ENCODE results near the gene TAF9.
A peak's percentile ranks its signal among the peaks of the same experiment; 100 is the strongest.
"Not testable (repeated sequence)": the region's sequence is repeated elsewhere in the genome, so short reads cannot be mapped to it uniquely, and the experiment has no call there.

The TAF9 gene

GRCh38 chr5:69335341-69335935 lies 33.9 kb downstream of the TAF9 start:
- no peak for TF ChIP-seq CTCF (IDR thresholded peaks at IDR 0.05; ENCODE audit: extremely low read depth, missing control alignments)
- no peak for DNase-seq (ENCODE audit: low spot score)

- peak; percentile 80 for DNase-seq (ENCODE audit: low spot score)
- TF ChIP-seq CTCF (IDR thresholded peaks at IDR 0.05; ENCODE audit: extremely low read depth, missing control alignments): peak; percentile 81
Measured at GRCh38 chr5:69334793-69335268, 34.5 kb downstream of the TAF9 start.

GRCh38 chr5:69333668-69334315 lies 35.5 kb downstream of the TAF9 start:
- not testable (repeated sequence) for DNase-seq (ENCODE audit: low spot score)

- DNase-seq (ENCODE audit: low spot score): no peak
- no peak for TF ChIP-seq CTCF (IDR thresholded peaks at IDR 0.05; ENCODE audit: extremely low read depth, missing control alignments)
Measured at GRCh38 chr5:69331528-69332445, 37.5 kb downstream of the TAF9 start.

GRCh38 chr5:69329905-69330489 lies 39.3 kb downstream of the TAF9 start:
- TF ChIP-seq CTCF (IDR thresholded peaks at IDR 0.05; ENCODE audit: extremely low read depth, missing control alignments): no peak
- no peak for DNase-seq (ENCODE audit: low spot score)

- DNase-seq (ENCODE audit: low spot score): no peak
- no peak for TF ChIP-seq CTCF (IDR thresholded peaks at IDR 0.05; ENCODE audit: extremely low read depth, missing control alignments)
Measured at GRCh38 chr5:69326365-69326764, 43.0 kb downstream of the TAF9 start.

GRCh38 chr5:69317391-69317790 lies 51.9 kb downstream of the TAF9 start:
- no peak for DNase-seq (ENCODE audit: low spot score)
- TF ChIP-seq CTCF (IDR thresholded peaks at IDR 0.05; ENCODE audit: extremely low read depth, missing control alignments): no peak
